Coronary artery (tissue), 2 donors: Measurements from ENCODE around the gene MRPL24.

Source experiments
- DNase-seq: peaks from one replicate; pipeline ENCODE4 v3.0.0-alpha.2; 2017; ENCODE audit warnings: low spot score
- H3K27ac ChIP-seq, 2 donors: fragments of 200-600 bp; sonication (generic); one replicate each; pipeline ENCODE4 v1.5.1; 2016 to 2019
- H3K4me3 ChIP-seq: fragments of 200-600 bp; sonication (generic); 2 replicates; pipeline ENCODE4 v1.5.1; 2016; ENCODE audit warnings: mild to moderate bottlenecking, moderate library complexity
- CTCF ChIP-seq: fragments of 200-600 bp; sonication (generic); IDR thresholded peaks from one replicate; pipeline ENCODE4 v1.5.1; 2019; ENCODE audit warnings: antibody characterized with exemption

MRPL24 gene

GRCh38 chr1:156740741-156741480 lies at the start of gene MRPL24:
MRPL24 (minus strand) TSS chr1:156741088; CDS start chr1:156738704, 2,384 bp downstream.
- no peak for TF ChIP-seq CTCF
- peak; percentile 99 for DNase-seq
- Histone ChIP-seq H3K27ac (peak within 1 kb of the TSS; percentile 73 to 83), H3K4me3 (peak within 1 kb of the TSS; percentile 84)

DNA sequence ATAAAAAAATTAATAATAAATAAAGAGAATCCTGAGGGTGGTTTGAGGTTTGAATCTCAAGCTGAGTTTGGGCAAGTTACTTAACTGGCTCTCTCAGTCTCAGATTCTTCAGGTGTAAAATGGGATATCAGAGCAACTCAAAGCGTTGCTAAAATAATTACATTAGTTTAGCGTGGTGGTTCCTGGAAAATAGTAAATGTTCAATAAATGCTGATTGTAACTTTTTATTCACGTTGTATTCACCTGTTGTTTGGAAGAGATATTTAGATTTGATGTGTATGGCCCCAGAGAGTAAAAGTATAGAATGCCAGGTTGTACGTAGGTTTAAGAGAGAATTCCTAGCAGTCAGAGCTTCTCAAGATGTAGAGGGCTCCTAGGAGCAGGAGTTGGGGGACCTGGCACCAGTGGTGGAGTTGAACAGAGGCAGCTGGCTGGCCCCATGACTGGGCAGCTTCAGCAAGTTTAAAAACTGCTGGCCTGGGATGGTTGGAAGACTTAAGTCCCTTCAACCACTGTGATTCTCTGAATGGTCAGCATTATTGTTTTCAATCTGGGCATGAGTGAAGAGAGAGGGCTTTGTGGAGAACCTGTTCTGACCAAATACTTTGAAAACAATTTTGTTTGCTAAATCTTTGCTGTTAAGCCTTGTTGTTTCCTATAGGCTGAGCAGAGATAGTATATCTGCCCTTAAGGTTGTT lies 48.9 kb upstream of the MRPL24 start:
- Histone ChIP-seq H3K27ac (no peak overlapping the region), H3K4me3 (no peak overlapping the region)
- TF ChIP-seq CTCF: no peak
- DNase-seq: no peak

GRCh38 chr1:156788136-156788535 lies 47.2 kb upstream of the MRPL24 start:
- TF ChIP-seq CTCF: no peak
- DNase-seq: no peak
- H3K4me3 ChIP-seq: no peak overlapping the region
- no peak overlapping the region for H3K27ac ChIP-seq

GRCh38 chr1:156786640-156787039 lies 45.8 kb upstream of the MRPL24 start:
- Histone ChIP-seq H3K4me3 (no peak overlapping the region), H3K27ac (no peak overlapping the region)
- no peak for TF ChIP-seq CTCF
- DNase-seq: no peak

DNA sequence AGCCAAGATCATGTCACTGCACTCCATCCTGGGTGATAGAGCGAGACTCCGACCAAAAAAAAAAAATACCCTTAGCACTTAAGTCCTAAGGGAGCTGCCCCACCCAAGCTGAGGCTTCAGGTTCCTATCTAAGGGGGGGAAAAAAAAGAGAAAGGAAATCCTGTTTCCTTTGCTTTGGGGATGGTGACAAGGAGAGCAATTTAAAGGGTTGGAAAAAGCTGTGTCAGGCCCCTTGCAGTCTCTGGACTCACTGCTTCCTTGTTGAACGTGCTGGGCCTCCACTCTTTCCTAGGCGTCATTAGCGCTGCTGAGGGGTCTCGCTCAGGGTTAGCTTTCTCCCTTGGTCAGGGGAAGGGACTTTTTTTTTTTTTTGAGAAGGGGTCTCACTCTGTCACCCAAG lies 44.6 kb upstream of the MRPL24 start:
- no peak for DNase-seq
- H3K4me3 ChIP-seq: no peak overlapping the region
- H3K27ac ChIP-seq: no peak overlapping the region
- no peak for TF ChIP-seq CTCF

GRCh38 chr1:156781585-156782186 lies 40.8 kb upstream of the MRPL24 start:
- no peak for DNase-seq
- no peak overlapping the region for H3K4me3 ChIP-seq
- no peak for TF ChIP-seq CTCF
- no peak overlapping the region for H3K27ac ChIP-seq
